Adrenal gland (tissue), 12 donors: ENCODE results near the gene ZNF473. TPM values are rescaled to one million over a fixed set of nuclear protein-coding genes. Genes with fewer than 3 reads are reported as not detected.

ENCODE experiments used
- DNase-seq, 7 donors: peaks; one replicate each; pipeline ENCODE4 v3.0.0-alpha.2; 2019 to 2020
- H3K27ac ChIP-seq, 5 donors: fragments of 200-600 bp; sonication (generic) in 4 of 5; 1 replicate in 3 of 5; 2 replicates in 2 of 5; pipeline versions ENCODE4 v1.5.1 to v1.8.0; 2016 to 2020; ENCODE audit warnings: mild to moderate bottlenecking in 1 of 5
- H3K27me3 ChIP-seq: fragments of 200-600 bp; 2 replicates; pipeline ENCODE4 v1.8.0; 2021
- H3K36me3 ChIP-seq, 2 donors: fragments of 200-600 bp; replicated peaks in 1 of 2; 1 replicate in 1 of 2; 2 replicates in 1 of 2; pipeline versions ENCODE4 v1.5.1 to v1.8.0; 2018 to 2022
- H3K4me1 ChIP-seq, 2 donors: fragments of 200-600 bp; replicated peaks in 1 of 2; 1 replicate in 1 of 2; 2 replicates in 1 of 2; pipeline versions ENCODE4 v1.5.1 to v1.8.0; 2018 to 2021
- H3K4me3 ChIP-seq, 4 donors: fragments of 200-600 bp; sonication (generic) in 3 of 4; one replicate each; pipeline ENCODE4 v1.5.1; 2016 to 2018
- H3K9me3 ChIP-seq, 3 donors: fragments of 200-600 bp; sonication (generic) in 1 of 3; replicated peaks in 1 of 3; 1 replicate in 2 of 3; 2 replicates in 1 of 3; pipeline versions ENCODE4 v1.5.1 to v1.8.0; 2016 to 2021
- POLR2A ChIP-seq, 2 donors: fragments of 450-650 bp; IDR thresholded peaks; one replicate each; pipeline ENCODE4 v1.6.1; 2017; ENCODE audit warnings: antibody characterized with exemption in 2 of 2, mild to moderate bottlenecking in 2 of 2, moderate library complexity in 1 of 2
- WGBS, 4 donors: extraction: QIAGEN DNeasy Blood & Tissue Kit in 2 of 4; methylation state at CpG; one replicate each; pipeline versions ENCODE4 v1.1.5 to v1.1.7; 2013 to 2017; 5-methylcytosine and 5-hydroxymethylcytosine counted together
- intact Hi-C, 2 donors: fragments of 100-400 bp; cut with DNase I; formaldehyde crosslinking; loops; one replicate each; pipeline versions ENCODE4 v1.14.1 to v1.15.0; 2022 to 2023
- polyA plus RNA-seq, 3 donors: library from polyadenylated mRNA; stranded (reverse); fragments of 200-250 nt in 2 of 3; fragments of 350-450 nt in 1 of 3; fragmentation: Illumina TruSeq in 1 of 3; extraction: RNeasy Lipid Tissue Mini Kit (QIAGEN cat#74804) in 1 of 3; gene quantifications; one replicate each; pipeline ENCODE4 v1.2.3, GENCODE V29; 2013 to 2014
- total RNA-seq, 9 donors: library from RNA; depleted of rRNA in 4 of 9; stranded (reverse); fragments of >200 nt in 4 of 9; fragments of 120-200 nt in 1 of 9; fragmentation: NEBNext Ultra II Directional in 1 of 9; extraction: Animal tissue kit (Norgen Biotek cat#: 25700) in 1 of 9; gene quantifications; one replicate each; pipeline versions ENCODE4 v1.1.0 to v1.2.4, GENCODE V29; 2013 to 2023
- TF ChIP-seq, protein P1 (sequence below), 6 experiments: fragments of 450-650 bp in 4 of 6; fragments of 200-600 bp in 2 of 6; sonication (generic) in 1 of 6; IDR thresholded peaks; 1 replicate in 5 of 6; 2 replicates in 1 of 6; pipeline versions ENCODE4 v1.5.1 to v1.8.0; 2016 to 2021; ENCODE audit warnings: antibody characterized with exemption in 6 of 6, mild to moderate bottlenecking in 2 of 6, moderate library complexity in 1 of 6
- donor health status: healthy with polysubstance abuse.
- donor health status: Bipolar disorder and iron deficiency.
- donor health status: DM: yes; HTN: yes; CAD: no.
- donor health status: DM: no; HTN: no; CAD: no.
- donor health status: DM: no; HTN: no; CAD: no.
- donor health status: DM: yes; HTN: yes; CAD: no.

ZNF473 gene
- total and polyA plus RNA-seq, 12 donors = 2.7 to 13.2 (median 9.1) TPM

DNA sequence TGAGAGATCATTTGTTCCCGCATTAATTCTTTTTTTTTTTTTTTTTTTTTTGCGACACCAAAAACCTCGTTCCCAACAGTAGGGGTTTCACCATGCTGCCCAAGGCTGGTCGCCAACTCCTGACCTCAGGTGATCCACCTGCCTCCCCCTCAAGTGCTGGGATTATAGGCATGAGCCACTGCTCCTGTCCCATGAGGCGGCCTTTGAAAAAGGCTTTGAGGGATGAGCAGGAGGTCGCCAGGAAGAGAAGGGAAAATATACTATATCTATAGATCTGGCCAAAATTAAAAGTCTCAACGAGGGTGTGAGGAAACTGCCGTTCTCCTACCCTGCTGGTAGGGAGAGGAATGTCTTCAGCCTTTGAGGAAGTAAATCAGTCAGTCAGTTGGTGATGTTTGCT lies 26.2 kb downstream of the ZNF473 start:
- no peak for DNase-seq
- Histone ChIP-seq H3K27me3 (no peaks in the 10 kb centered on the region), H3K36me3 (no peaks in the 10 kb centered on the region), H3K9me3 (no peaks in the 10 kb centered on the region), H3K27ac (no peak overlapping the region), H3K4me3 (no peak overlapping the region), H3K4me1 (peaks cover 0 to 8% of the 10 kb centered on the region in 2 donors)
- TF ChIP-seq POLR2A (IDR thresholded peaks at IDR 0.05) = no peak
- TF ChIP-seq, protein P1, sequence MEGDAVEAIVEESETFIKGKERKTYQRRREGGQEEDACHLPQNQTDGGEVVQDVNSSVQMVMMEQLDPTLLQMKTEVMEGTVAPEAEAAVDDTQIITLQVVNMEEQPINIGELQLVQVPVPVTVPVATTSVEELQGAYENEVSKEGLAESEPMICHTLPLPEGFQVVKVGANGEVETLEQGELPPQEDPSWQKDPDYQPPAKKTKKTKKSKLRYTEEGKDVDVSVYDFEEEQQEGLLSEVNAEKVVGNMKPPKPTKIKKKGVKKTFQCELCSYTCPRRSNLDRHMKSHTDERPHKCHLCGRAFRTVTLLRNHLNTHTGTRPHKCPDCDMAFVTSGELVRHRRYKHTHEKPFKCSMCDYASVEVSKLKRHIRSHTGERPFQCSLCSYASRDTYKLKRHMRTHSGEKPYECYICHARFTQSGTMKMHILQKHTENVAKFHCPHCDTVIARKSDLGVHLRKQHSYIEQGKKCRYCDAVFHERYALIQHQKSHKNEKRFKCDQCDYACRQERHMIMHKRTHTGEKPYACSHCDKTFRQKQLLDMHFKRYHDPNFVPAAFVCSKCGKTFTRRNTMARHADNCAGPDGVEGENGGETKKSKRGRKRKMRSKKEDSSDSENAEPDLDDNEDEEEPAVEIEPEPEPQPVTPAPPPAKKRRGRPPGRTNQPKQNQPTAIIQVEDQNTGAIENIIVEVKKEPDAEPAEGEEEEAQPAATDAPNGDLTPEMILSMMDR (IDR thresholded peaks at IDR 0.05) = no peak
- intact Hi-C loops = no loop called here
- 79 to 85% (median 81%) methylated on average over 8 of the region's 8 CpGs for WGBS, 4 donors

GRCh38 chr19:50053119-50053518 lies 27.3 kb downstream of the ZNF473 start:
- H3K4me3 ChIP-seq = no peak overlapping the region
- WGBS, 4 donors = 75 to 84% (median 79%) methylated on average over 4 of the region's 4 CpGs
- peaks cover 0 to 8% of the 10 kb centered on the region in 2 donors for H3K4me1 ChIP-seq
- DNase-seq = no peak
- no peaks in the 10 kb centered on the region for H3K27me3 ChIP-seq
- intact Hi-C loops = no loop called here
- H3K9me3 ChIP-seq = no peaks in the 10 kb centered on the region
- no peak for TF ChIP-seq POLR2A (IDR thresholded peaks at IDR 0.05)
- TF ChIP-seq, protein P1 (IDR thresholded peaks at IDR 0.05) = no peak
- no peaks in the 10 kb centered on the region for H3K36me3 ChIP-seq
- H3K27ac ChIP-seq = no peak overlapping the region

- no peaks in the 10 kb centered on the region for H3K4me1 ChIP-seq
- H3K36me3 ChIP-seq = no peaks in the 10 kb centered on the region
- H3K4me3 ChIP-seq = no peak overlapping the region
- H3K9me3 ChIP-seq = peaks cover 0 to 17% (median 0%) of the 10 kb centered on the region in 3 donors
- intact Hi-C loops = no loop called here
- WGBS, 4 donors = 78 to 98% (median 89%) methylated on average over 2 of the region's 2 CpGs
- no peaks in the 10 kb centered on the region for H3K27me3 ChIP-seq
- TF ChIP-seq, protein P1 (IDR thresholded peaks at IDR 0.05) = no peak
- H3K27ac ChIP-seq = no peak overlapping the region
- DNase-seq = no peak
Measured at GRCh38 chr19:50058425-50058824, 32.6 kb downstream of the ZNF473 start.

DNA sequence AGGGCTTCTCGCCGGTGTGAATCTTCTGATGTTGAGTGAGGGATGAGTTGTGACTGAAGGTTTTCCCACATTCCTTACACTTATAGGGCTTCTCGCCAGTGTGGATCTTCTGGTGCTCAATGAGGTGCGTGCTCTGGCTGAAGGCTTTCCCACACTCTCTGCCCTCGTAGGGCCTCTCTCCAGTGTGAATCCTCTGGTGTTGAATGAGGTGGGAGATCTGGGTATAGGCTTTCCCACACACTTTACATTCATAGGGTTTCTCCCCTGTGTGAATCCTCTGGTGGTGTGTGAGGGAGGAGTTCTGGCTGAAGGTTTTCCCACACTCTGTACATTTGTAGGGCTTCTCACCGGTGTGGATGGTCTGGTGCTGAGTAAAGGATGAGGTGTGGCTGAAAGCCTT lies 33.2 kb downstream of the ZNF473 start:
- Histone ChIP-seq H3K9me3 (peaks cover 0 to 17% (median 0%) of the 10 kb centered on the region in 3 donors), H3K27ac (no peak overlapping the region), H3K4me1 (no peaks in the 10 kb centered on the region), H3K36me3 (no peaks in the 10 kb centered on the region), H3K27me3 (no peaks in the 10 kb centered on the region), H3K4me3 (no peak overlapping the region)
- TF ChIP-seq, protein P1 (IDR thresholded peaks at IDR 0.05) = no peak
- TF ChIP-seq POLR2A (IDR thresholded peaks at IDR 0.05) = no peak
- WGBS, 4 donors = 78 to 92% (median 84%) methylated on average over 6 of the region's 6 CpGs
- DNase-seq = no peak
- intact Hi-C loops = no loop called here
